ENCODE results near the gene RCE1. TPM values are rescaled to one million over a fixed set of nuclear protein-coding genes. Genes with fewer than 3 reads are reported as not detected.
A peak's percentile ranks its signal among the peaks of the same experiment; 100 is the strongest.
"Not testable (repeated sequence)": the region's sequence is repeated elsewhere in the genome, so short reads cannot be mapped to it uniquely, and the experiment has no call there.

Gene RCE1, protein sequence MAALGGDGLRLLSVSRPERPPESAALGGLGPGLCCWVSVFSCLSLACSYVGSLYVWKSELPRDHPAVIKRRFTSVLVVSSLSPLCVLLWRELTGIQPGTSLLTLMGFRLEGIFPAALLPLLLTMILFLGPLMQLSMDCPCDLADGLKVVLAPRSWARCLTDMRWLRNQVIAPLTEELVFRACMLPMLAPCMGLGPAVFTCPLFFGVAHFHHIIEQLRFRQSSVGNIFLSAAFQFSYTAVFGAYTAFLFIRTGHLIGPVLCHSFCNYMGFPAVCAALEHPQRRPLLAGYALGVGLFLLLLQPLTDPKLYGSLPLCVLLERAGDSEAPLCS
- 16.6 TPM for total RNA-seq

DNA sequence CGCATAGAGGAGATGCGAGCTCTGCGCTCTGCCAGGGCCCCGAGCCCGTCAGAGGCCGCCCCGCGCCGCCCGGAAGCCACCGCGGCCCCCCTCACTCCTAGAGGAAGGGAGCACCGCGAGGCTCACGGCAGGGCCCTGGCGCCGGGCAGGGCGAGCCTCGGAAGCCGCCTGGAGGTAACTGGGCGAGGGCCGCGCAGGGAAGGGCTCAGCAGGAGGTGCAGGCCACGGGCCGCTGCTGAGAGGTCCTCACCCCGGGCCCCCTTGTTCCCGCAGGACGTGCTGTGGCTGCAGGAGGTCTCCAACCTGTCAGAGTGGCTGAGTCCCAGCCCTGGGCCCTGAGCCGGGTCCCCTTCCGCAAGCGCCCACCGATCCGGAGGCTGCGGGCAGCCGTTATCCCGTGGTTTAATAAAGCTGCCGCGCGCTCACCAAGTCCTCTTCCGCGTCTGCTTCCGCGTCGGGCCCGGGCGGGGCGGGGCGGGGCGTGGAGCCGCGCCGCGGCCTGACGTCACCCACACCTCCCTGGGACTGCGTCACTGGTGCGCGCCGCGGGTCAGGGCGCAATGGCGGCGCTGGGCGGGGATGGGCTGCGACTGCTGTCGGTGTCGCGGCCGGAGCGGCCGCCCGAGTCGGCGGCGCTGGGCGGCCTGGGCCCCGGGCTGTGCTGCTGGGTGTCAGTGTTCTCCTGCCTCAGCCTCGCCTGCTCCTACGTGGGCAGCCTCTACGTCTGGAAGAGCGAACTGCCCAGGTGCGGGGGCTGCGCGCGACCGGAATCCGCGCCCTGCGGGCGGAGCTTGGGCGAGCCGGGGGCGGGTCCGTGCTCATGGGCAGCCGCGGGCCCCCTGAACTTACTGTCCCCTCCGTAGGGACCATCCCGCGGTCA, at the start of gene RCE1:
RCE1 (plus strand) TSS at position 546 of the 880 bp plus-strand sequence; CDS start at position 561, 15 bp downstream.
- ATAC-seq (peak; percentile 95), DNase-seq (ENCODE audit: low spot score) (peak; percentile 94)
- intact Hi-C loops (cut with DNase I), result no loop called here

DNA sequence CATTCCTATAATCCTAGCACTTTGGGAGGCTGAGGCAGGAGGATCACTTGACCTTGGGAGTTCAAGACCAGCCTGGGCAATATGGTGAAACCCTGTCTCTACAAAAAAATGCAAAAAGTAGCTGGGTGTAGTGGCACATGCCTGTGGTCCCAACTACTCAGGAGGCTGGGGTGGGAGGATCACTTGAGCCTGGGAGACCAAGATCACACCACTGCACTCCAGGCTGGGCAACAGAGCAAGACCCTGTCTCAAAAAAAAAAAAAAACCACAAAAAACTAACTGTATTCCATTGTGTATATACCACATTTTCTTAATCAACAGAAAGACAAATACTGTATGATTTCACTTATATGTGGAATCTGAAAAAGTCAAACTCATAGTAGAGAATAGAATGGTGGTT, 43.4 kb upstream of the RCE1 start:
- DNase-seq (ENCODE audit: low spot score); intact Hi-C loops (cut with DNase I); ATAC-seq: not testable (repeated sequence)

DNA sequence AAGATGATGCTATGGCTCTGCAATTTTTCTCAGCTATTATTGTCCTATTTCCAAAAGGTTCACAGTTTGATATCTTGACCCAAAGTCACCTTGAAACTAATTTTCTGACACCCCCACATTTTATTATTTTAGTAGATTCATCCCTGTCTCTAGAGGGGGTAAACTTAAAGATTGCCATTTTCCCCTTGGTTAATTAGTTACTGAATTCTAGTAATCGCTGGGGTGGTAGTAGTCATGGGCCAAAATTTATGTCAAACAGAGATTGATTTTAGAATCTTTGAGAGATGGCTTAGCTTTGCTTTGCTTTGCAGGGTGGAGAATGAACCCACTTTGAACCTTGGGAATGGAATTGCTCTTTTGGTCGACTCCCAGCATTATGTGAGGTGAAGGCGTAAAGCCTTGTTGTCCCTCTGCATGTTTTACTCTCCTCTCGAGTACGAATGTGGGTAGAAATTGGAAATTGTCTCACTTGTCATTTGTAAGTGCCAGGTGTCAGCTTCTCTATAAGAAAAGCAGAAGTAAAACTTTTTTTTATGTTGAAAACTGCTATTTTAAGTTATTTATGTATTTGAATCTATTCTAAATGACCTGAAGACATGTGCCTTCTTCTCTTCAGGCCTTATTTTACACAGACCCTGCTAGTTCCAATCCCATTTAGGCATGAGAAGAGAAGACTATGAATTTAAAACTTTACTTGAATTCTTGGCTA, 42.4 kb upstream of the RCE1 start:
- intact Hi-C loops (cut with DNase I), result no loop called here
- ATAC-seq (no peak), DNase-seq (ENCODE audit: low spot score) (no peak)

DNA sequence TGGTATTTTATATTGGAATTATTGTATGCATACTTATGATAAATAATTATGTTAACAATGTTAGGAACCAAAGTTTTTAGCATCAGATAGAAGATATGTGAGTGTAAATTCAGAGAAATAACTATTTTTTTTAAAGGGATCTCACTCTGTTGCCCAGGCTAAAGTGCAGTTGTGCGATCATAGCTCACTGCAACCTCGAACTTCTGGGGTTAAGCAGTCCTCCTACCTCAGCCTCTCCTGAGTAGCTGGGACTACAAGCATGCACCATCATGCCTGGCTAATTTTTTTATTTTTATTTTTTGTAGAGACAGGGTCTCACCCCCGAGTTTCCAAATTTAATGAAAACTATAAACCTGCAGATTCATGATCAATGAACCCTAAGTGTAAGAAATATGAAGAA, 33.6 kb upstream of the RCE1 start:
- intact Hi-C loops (cut with DNase I), result no loop called here
- DNase-seq (ENCODE audit: low spot score) (no peak), ATAC-seq (no peak)

DNA sequence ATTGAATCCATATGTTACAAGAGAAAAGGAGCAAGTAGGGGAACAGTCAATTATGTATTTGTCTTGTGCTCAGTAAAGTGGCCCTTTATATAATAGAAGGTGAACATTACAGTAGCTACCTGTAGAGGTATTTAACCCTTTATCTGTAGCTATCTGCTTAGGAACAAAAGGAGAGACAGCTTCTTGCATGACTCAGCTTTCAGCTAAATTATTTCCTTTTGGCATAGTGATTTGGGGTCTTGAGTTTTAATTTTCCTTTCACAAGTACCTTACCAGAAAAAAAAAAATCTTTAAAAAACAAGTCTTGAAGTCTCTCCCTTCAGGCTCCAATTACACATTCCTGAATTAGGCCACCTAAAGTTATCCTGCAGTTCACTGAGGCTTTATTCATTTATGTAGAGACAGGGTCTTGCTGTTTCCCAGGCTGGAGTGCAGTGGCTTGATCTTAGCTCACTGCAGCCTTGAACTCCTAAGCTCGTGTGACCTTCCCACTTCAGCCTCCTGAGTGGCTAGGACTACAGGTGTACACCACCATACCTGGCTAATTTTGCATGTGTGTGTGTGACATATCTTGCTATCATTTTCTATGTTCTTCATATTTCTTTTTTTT, 32.6 kb upstream of the RCE1 start:
- intact Hi-C loops (cut with DNase I), result no loop called here
- DNase-seq (ENCODE audit: low spot score), result no peak
- no peak for ATAC-seq

DNA sequence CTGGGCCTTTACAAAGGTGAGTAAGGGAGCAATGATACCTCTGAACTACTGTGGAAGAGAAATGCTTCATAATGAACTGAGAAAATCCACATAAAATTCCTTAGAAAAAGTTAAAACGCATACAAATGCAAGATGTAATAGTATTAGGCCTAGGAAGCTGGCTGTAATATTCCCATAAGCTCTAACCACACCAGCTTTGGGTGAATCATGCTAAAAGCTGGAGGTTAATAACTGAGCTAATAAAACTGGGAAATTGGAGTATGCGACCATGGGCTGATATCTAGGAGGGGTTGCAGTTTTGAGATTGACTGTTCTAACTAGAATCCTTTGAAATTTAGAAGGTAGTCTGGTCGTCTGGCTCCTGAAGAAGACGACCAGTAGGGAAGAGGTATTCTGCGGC, 28.6 kb upstream of the RCE1 start:
- DNase-seq (ENCODE audit: low spot score) (no peak), ATAC-seq (no peak)
- intact Hi-C loops (cut with DNase I), result no loop called here

DNA sequence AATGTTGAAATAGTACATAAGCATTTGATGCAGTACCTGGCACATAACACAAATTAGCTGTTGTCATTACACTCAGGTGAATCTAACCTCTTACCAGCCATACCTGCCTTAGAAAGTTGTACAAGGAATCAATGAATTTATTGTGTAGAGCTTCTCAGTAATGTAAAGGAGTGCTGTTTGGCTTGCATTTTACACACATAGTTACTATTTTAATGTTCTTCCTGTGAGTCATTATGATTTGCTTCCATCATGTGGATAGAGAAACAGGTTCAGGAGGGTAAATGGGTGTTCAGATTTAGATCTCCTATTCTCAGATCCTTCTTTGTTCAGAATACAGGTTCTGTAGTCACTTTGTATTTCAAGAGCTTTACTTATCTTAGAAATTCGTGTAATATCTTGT, 27.6 kb upstream of the RCE1 start:
- intact Hi-C loops (cut with DNase I), result no loop called here
- no peak for ATAC-seq
- no peak for DNase-seq (ENCODE audit: low spot score)

DNA sequence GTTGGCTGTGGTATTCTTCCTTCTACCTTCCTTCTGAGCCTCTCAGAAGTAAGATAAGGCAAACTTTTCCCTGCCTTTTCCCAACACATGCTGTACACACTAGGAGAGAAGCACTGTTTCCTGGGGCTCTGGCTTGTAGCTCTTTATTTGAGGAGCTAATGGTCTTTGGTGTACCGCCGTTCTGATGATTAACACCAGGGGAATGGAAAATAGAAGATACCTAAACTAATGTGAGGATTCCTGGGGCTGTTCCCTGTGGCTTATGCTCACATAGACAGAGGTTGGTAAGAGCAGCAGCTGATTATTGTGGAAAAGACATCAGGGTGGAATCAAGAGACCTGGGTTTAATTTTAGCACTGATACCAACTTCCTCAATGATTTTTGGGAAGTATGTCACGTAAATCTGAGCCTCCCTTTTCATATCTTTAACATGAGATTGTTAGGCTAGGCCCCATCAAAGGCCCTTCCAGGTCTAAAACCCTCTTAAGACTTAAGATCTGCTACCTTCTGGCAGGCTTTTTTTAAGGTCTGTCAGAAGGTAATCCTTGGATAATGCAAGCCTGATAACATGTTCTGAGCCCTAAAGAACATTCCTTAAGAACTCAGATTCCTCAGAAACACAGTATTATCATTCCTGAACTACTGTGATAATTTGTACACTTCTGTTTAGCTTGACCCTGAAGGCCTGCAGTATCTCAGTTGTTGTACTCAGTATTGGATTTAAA, 24.8 kb upstream of the RCE1 start:
- intact Hi-C loops (cut with DNase I), result no loop called here
- DNase-seq (ENCODE audit: low spot score), result no peak
- ATAC-seq, result no peak

DNA sequence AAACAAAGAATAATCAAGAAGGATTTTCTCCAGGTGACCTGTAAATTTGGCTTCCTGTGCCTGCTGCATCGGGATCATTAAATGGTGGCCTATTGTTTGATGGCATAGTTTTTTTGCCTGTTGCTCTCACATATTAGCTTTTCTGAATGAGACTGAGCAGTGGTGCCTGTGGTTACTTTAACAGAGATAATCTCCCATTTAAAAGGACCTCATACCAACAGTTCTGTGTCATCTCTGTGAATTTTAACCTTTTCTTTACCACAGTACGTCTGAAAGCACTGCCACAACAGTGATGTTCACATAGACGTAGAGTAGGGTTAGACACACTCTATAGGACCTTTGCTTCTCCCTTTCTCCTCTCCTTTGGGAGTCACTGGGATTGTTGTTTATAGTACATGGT, 22.9 kb upstream of the RCE1 start:
- ATAC-seq (no peak), DNase-seq (ENCODE audit: low spot score) (no peak)
- intact Hi-C loops (cut with DNase I), result no loop called here

DNA sequence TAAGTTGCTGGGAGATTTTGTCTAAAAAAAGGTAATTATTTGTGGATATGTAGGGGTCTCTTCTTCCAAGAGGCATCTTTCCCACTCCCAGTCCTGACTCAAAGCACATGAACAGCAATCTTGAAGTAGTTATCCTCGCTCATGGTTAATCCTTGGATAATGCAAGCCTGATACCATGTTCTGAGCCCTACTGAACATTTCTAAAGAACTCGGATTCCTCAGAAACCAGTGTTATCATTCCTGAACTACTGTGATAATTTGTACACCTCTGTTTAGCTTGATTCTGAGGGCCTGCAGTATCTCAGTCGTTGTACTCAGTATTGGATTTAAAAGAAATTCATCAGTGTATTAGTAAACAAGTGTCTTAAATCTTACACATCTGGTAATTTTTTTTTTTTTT, 22.3 kb upstream of the RCE1 start:
- intact Hi-C loops (cut with DNase I), result no loop called here
- DNase-seq (ENCODE audit: low spot score) (no peak), ATAC-seq (no peak)

DNA sequence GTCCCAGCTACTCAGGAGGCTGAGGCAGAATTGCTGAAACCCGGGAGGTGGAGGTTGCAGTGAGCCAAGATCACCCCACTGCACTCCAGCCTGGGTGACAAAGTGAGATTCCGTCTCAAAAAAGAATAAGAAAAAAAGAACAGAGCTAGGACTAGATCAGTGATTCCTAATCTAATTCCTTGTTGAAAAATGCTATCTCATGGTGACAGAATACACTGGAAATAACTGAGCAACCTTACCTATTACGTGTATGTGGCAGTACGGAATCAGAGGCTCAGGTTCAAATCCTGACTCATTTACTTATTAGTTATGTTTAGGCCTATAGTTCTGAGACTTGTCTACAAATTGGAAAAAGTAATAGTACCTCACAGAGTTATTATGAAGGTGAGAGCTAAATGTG, 19.5 kb upstream of the RCE1 start:
- ATAC-seq (no peak), DNase-seq (ENCODE audit: low spot score) (no peak)
- intact Hi-C loops (cut with DNase I), result no loop called here

DNA sequence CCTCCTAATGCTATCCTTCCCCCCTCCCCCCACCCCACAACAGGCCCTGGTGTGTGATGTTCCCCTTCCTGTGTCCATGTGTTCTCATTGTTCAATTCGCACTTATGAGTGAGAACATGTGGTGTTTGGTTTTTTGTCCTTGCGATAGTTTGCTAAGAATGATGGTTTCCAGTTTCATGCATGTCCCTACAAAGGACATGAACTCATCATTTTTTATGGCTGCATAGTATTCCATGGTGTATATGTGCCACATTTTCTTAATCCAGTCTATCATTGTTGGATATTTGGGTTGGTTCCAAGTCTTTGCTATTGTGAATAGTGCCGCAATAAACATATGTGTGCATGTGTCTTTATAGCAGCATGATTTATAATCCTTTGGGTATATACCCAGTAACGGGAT, 18.7 kb upstream of the RCE1 start:
- DNase-seq (ENCODE audit: low spot score); intact Hi-C loops (cut with DNase I): not testable (repeated sequence)

DNA sequence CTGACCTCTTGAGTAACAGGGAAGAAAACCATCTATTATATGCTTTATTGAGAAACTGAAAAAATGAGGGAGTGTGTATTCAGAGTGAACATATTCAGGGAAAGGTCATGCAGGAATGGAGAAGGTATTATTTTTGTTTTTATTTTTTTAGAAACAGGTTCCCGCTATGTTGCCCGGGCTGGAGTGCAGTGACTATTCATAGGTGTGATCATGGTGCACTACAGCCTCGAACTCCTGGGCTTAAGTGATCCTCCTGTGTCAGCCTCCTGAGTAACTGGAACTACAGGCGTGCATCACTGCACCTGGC, 8.7 kb upstream of the RCE1 start:
- DNase-seq (ENCODE audit: low spot score), result no peak
- no peak for ATAC-seq
- intact Hi-C loops (cut with DNase I), result loop anchor here (10.0 kb wide), 1 partner anchor 400 kb away; the partner anchor contains the start of gene MRPL11

More for the DNA sequence above, 18.7 kb upstream of the RCE1 start:
- not testable (repeated sequence) for ATAC-seq

DNA sequence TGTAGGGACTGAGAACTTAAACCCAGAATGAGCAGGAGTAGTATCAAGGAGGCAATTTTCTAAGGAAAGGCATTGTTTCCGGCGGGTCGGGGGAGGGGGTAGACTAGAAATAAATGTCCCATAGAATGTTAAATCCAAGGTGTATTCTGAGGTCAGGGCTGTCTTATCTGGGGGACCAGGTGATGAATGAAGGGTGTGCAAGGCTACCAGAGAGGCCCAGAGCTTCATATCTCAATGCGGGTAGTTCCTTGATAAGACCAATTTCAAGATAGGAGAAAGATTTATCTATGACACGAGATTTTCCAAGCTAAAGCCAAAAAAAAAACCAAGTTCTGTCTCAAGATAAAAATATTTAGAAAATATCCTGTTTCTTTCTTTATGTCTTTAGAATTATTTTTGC, 8.3 kb upstream of the RCE1 start:
- DNase-seq (ENCODE audit: low spot score) (no peak), ATAC-seq (no peak)
- intact Hi-C loops (cut with DNase I), result loop anchor here (5.0 to 10.0 kb wide), 2 partner anchors 138 to 400 kb away; partner anchors contain the start of gene MRPL11

DNA sequence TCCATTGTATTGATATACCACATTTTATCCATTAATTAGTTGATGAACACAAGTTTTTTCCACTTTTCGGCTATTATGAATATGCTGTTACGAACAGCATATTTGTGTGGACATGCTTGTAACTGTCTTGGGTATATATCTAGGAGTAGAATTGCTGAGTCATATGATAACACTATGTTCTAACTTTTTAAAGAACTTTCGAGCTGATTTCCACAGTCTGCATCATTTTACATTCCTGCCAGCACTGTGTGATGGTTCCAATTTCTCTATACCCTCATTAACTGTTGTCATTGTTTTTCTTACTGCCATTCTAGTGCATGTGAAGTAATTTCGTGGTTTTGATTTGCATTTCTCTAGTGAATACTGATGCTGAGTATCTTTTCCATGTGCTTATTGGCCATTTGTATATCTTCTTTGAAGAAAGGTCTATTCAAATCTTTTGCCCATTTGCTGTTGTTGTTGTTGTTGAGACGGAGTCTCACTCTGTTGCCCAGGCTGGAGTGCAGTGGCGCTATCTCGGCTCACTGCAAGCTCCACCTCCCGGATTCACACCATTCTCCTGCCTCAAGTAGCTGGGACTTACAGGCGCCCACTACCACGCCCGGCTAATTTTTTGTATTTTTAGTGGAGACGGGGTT, 7.4 kb upstream of the RCE1 start:
- no peak for DNase-seq (ENCODE audit: low spot score)
- intact Hi-C loops (cut with DNase I), result loop anchor here (5.0 to 10.0 kb wide), 2 partner anchors 139 to 401 kb away; partner anchors contain the start of gene MRPL11
- ATAC-seq, result no peak

DNA sequence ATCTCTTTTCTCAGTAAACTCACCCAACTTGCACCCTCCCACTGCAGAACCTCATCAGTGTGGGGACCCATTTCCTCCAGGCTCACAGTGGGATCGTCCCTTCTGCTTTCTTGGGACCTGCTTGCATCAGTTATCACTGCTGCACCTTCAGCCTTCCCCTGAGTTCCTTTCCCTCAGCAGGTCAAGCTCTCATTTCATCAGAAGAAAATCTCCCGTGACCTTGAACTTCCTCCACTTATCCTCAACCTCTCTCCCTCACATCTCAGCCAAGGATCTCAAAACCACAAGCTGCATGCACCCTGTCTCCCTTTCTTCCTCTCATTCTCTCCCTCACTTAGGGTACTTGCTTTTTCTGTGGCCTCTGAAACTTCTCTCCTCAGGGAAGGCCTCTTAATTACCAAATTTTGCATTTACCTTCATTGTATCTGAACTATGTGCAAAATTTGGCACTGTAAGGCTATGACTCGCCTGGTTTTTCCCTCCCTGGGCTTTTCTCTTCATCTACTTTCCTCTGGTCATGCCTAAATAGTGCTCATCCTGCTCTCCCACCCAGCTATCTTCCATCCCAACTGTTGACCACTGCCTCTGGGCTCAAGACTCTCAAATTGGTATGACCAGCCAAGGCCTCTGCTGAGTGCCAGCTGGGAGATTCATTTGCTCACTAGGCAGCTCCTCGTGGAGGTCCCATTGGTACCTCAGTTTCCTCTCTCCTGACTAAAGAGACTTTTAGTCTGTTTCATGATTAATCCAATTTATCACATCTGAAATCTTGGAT, 2.7 kb upstream of the RCE1 start:
- ATAC-seq (no peak), DNase-seq (ENCODE audit: low spot score) (no peak)
- intact Hi-C loops (cut with DNase I), result no loop called here

DNA sequence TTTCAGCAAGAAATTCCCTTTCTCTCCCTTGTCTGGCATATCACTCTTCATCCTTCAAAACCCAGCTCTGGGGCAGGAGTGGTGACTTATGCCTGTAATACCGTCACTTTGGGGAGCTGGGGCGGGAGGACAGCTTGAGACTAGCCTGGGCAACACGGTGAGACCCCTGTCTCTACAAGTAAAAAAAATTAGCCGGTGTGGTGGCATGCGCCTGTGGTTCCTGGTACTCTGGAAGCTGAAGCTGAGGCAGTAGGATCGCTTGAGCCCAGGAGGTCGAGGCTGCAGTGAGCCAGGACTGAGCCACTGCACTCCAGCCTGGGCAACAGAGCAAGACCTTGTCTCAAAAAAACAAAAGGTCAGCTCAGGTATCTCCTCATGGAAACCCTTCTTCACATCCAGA, 1.4 kb upstream of the RCE1 start:
- no peak for ATAC-seq
- no peak for DNase-seq (ENCODE audit: low spot score)
- intact Hi-C loops (cut with DNase I), result no loop called here

Measured in sciatic nerve (tissue), 2 donors.